T-cell (primary cell): ENCODE results near the gene CDK17. TPM values are rescaled to one million over a fixed set of nuclear protein-coding genes. Genes with fewer than 3 reads are reported as not detected.
"Not testable (repeated sequence)": the region's sequence is repeated elsewhere in the genome, so short reads cannot be mapped to it uniquely, and the experiment has no call there.

Experiments
- ATAC-seq, 4 experiments: fragments of 200-7000 bp in 3 of 4; fragments of 150-1000 bp in 1 of 4; cut with Tn5 transposase; replicated peaks in 1 of 4; 1 replicate in 3 of 4; 2 replicates in 1 of 4; pipeline ENCODE4 v1.10.0; 2021; ENCODE audit warnings: moderate library complexity in 3 of 4, mild to moderate bottlenecking in 2 of 4, moderate number of reproducible peaks in 1 of 4
- CTCF ChIA-PET, 2 donors: fragments of 300-600 bp; sonication (Branson Sonifier 250); formaldehyde crosslinking; loops; one replicate each; lab custom pipeline; 2022; ENCODE audit warnings: antibody characterized with exemption in 2 of 2; lab: Charles Lee
- POLR2A ChIA-PET, 2 donors: fragments of 300-600 bp; sonication (Branson Sonifier 250); formaldehyde crosslinking; loops; one replicate each; lab custom pipeline; 2022; ENCODE audit warnings: antibody characterized with exemption in 2 of 2; lab: Charles Lee
- DNase-seq, 35 experiments: peaks; one replicate each; pipeline versions ENCODE4 v3.0.0 to v3.0.0-alpha.2; 2013 to 2023
- H3K27ac ChIP-seq: one replicate; pipeline ENCODE4 v1.5.1; 2013; ENCODE audit warnings: low read length
- H3K27me3 ChIP-seq, 2 experiments: replicated peaks in 1 of 2; 1 replicate in 1 of 2; 2 replicates in 1 of 2; pipeline versions ENCODE4 v1.6.1 to v1.7.0; 2013; ENCODE audit warnings: low read length in 1 of 2, mixed read lengths in 1 of 2; ENCODE audit not compliant: control insufficient read depth in 2 of 2, insufficient read depth in 2 of 2; ENCODE audit errors: extremely low read depth in 1 of 2
- H3K36me3 ChIP-seq, 2 donors: 1 replicate in 1 of 2; 2 replicates in 1 of 2; pipeline versions ENCODE4 v1.6.1 to v1.7.0; 2013; ENCODE audit warnings: low read length in 1 of 2; ENCODE audit not compliant: control insufficient read depth in 2 of 2, insufficient read depth in 1 of 2; ENCODE audit errors: extremely low read depth in 1 of 2
- H3K4me1 ChIP-seq, 2 experiments: 1 replicate in 1 of 2; 2 replicates in 1 of 2; pipeline versions ENCODE4 v1.6.1 to v1.7.0; 2013; ENCODE audit warnings: low read length in 2 of 2, mixed read lengths in 1 of 2; ENCODE audit not compliant: insufficient read depth in 2 of 2, control insufficient read depth in 1 of 2; ENCODE audit errors: extremely low read depth in 1 of 2
- H3K4me3 ChIP-seq, 2 donors: 1 replicate in 1 of 2; 2 replicates in 1 of 2; pipeline versions ENCODE4 v1.5.1 to v1.7.0; 2013; ENCODE audit warnings: mild to moderate bottlenecking in 2 of 2, low read length in 1 of 2, moderate library complexity in 1 of 2; ENCODE audit not compliant: control insufficient read depth in 1 of 2; ENCODE audit errors: extremely low read depth in 1 of 2
- H3K9me3 ChIP-seq: 2 replicates; pipeline ENCODE4 v1.7.0; 2013
- H3K27ac Mint-ChIP-seq, 2 donors: one replicate each; pipeline ENCODE4 v1.8.0; 2020 to 2021; ENCODE audit warnings: mild to moderate bottlenecking in 2 of 2, mixed read lengths in 2 of 2
- H3K27me3 Mint-ChIP-seq, 2 donors: one replicate each; pipeline ENCODE4 v1.8.0; 2021 to 2022; ENCODE audit warnings: mixed read lengths in 2 of 2
- H3K36me3 Mint-ChIP-seq: one replicate; pipeline ENCODE4 v1.8.0; 2021; ENCODE audit warnings: mixed read lengths
- H3K4me1 Mint-ChIP-seq, 3 donors: one replicate each; pipeline ENCODE4 v1.8.0; 2020 to 2022; ENCODE audit warnings: mixed read lengths in 3 of 3, mild to moderate bottlenecking in 1 of 3
- H3K4me3 Mint-ChIP-seq, 3 donors: one replicate each; pipeline ENCODE4 v1.8.0; 2020 to 2022; ENCODE audit warnings: mild to moderate bottlenecking in 3 of 3, mixed read lengths in 3 of 3, moderate library complexity in 3 of 3
- H3K9me3 Mint-ChIP-seq, 3 donors: one replicate each; pipeline ENCODE4 v1.8.0; 2020 to 2022; ENCODE audit warnings: mixed read lengths in 3 of 3
- WGBS: methylation state at CpG from one replicate; pipeline ENCODE4 v1.1.5; 2013; ENCODE audit warnings: missing lambda C conversion rate; ENCODE audit not compliant: insufficient coverage; 5-methylcytosine and 5-hydroxymethylcytosine counted together
- total RNA-seq, 35 experiments: library from RNA in 6 of 35; stranded (reverse) in 6 of 35; fragments of 120-200 nt in 1 of 35; gene quantifications; one replicate each; pipeline versions ENCODE4 v1.2.1 to v1.2.4 and lab custom pipeline; 2013 to 2026

CDK17 gene
- total RNA-seq, 5 donors from 2014 or later (not counting 1 experiment from before 2014, with no cell fraction given): 56.4 to 114 (median 72.2) TPM

DNA sequence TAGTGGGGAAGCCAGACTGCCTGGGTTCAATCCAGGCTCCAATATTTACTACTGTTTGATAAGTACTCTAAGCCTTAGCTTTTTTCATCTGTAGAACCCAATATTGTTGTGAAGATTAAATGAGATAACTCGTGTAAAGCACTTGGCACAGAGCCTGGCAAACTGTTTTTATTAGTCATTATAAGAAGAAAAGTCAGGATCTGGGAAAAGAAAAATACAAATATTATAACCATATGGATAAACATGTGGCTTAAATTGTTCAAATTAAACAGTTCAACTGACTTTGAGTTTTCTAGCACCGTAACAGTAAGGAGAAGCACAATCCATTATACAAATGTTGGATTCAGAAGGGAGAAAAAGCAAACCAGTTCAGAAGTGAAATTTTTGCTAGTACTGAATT is 22.0 kb upstream of the CDK17 start:
- H3K27me3 Mint-ChIP-seq: no peaks in the 10 kb centered on the region
- H3K36me3 Mint-ChIP-seq: no peaks in the 10 kb centered on the region
- DNase-seq (no peak), ATAC-seq (no peak)
- no peaks in the 10 kb centered on the region for H3K36me3 ChIP-seq
- no peaks in the 10 kb centered on the region for H3K27me3 ChIP-seq
- H3K4me3 Mint-ChIP-seq: no peak overlapping the region
- no peaks in the 10 kb centered on the region for H3K9me3 Mint-ChIP-seq
- H3K27ac Mint-ChIP-seq: no peak overlapping the region
- peaks cover 26 to 41% (median 35%) of the 10 kb centered on the region in 3 donors for H3K4me1 Mint-ChIP-seq
- no CpG with 5 or more reads among the region's 2 CpGs for WGBS
- H3K27ac ChIP-seq: no peak overlapping the region
- H3K4me1 ChIP-seq: peaks cover 0 to 12% of the 10 kb centered on the region in 2 experiments
- H3K9me3 ChIP-seq: no peaks in the 10 kb centered on the region
- CTCF ChIA-PET: interaction anchor here (0.7 to 1.7 kb wide), 5 partner anchors 66 to 207 kb away, joined by 3 to 5 read pairs (median 4); no protein-coding TSS in a partner anchor
- POLR2A ChIA-PET: interaction anchor here (0.5 to 0.9 kb wide), 2 partner anchors 18 to 23 kb away, joined by 3 read pairs; no protein-coding TSS in a partner anchor
- H3K4me3 ChIP-seq: no peak overlapping the region

DNA sequence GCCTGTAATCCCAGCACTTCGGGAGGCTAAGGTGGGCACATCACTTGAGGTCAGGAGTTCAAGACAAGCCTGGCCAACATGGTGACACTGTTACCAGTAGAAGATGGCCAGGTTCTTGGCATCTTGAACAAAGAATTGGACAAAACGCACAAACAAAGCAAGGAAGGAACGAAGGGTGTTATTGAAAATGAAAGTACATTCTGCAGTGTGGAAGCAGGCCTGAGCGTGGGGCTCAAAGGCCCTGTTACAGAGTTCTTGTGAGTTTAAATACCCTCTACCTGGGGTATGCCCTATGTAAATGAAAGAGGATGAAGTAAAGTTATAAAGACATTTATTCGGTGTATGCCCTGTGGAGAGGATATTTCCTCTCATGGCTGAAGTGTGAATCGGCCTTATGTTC is 20.8 kb upstream of the CDK17 start:
- POLR2A ChIA-PET: interaction anchor here (0.7 to 0.9 kb wide), 3 partner anchors 19 to 189 kb away, joined by 3 to 6 read pairs (median 3); no protein-coding TSS in a partner anchor
- Histone ChIP-seq H3K27me3 (no peaks in the 10 kb centered on the region), H3K27ac (peak overlapping the region; percentile 45), H3K4me1 (peaks cover 0 to 12% of the 10 kb centered on the region in 2 experiments), H3K9me3 (no peaks in the 10 kb centered on the region), H3K4me3 (peak overlapping the region in 1 of 2 donors; percentile 37), H3K36me3 (no peaks in the 10 kb centered on the region)
- CTCF ChIA-PET: interaction anchor here in 1 of 2 donors (1.0 kb wide), 1 partner anchor 68 kb away, joined by 3 read pairs; the partner anchor contains the start of gene CFAP54
- 43% methylated on average over 2 of the region's 6 CpGs for WGBS
- ATAC-seq: peak; percentile 43 to 81 (median 56)
- peak overlapping the region; percentile 88 to 96 for H3K27ac Mint-ChIP-seq
- H3K36me3 Mint-ChIP-seq: no peaks in the 10 kb centered on the region
- no peaks in the 10 kb centered on the region for H3K9me3 Mint-ChIP-seq
- peak overlapping the region; percentile 70 to 79 (median 76) for H3K4me3 Mint-ChIP-seq
- peak in 10 of 35 experiments; percentile 7 to 49 (median 20) for DNase-seq
- peaks cover 26 to 39% (median 37%) of the 10 kb centered on the region in 3 donors for H3K4me1 Mint-ChIP-seq
- H3K27me3 Mint-ChIP-seq: no peaks in the 10 kb centered on the region

DNA sequence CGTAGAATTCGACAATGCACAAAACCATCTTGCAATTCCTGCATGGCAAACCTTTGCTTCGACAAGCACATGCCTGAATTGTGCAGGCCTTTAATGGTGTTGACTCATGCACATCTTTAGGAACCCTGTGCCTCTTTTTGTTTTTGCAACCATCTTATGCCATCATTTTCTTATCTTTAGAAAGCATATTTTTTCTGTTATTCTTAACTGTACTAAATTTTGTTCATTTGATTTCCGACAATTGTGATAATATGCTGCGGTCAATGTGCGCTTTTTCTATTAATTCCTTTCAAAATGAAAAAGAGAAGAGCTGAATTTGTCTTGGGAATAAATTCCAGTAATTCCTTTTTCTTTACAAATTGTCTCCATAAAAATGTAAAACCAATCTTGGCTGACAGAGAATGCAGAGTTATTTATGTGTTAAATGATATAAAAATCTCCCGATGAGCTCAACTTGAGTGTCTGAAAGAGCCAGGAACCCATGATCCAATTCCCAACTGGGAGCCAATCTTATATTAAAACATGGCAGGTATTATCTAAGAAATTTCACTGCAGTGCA is 20.1 kb upstream of the CDK17 start:
- H3K27ac Mint-ChIP-seq: peak overlapping the region; percentile 88 to 96
- no peaks in the 10 kb centered on the region for H3K9me3 Mint-ChIP-seq
- peak overlapping the region; percentile 70 to 79 (median 76) for H3K4me3 Mint-ChIP-seq
- CTCF ChIA-PET: interaction anchor here (0.5 to 1.8 kb wide), 4 partner anchors 69 to 298 kb away, joined by 3 to 6 read pairs (median 4); partner anchors contain the start of gene CFAP54 (in 1 of the 2)
- peaks cover 0 to 12% of the 10 kb centered on the region in 2 experiments for H3K4me1 ChIP-seq
- peaks cover 26 to 33% (median 31%) of the 10 kb centered on the region in 3 donors for H3K4me1 Mint-ChIP-seq
- ATAC-seq (no peak), DNase-seq (no peak)
- H3K36me3 ChIP-seq: no peaks in the 10 kb centered on the region
- H3K27me3 Mint-ChIP-seq: no peaks in the 10 kb centered on the region
- no peaks in the 10 kb centered on the region for H3K9me3 ChIP-seq
- 100% methylated on average over 3 of the region's 7 CpGs for WGBS
- no peak overlapping the region for H3K27ac ChIP-seq
- H3K4me3 ChIP-seq: no peak overlapping the region
- H3K27me3 ChIP-seq: no peaks in the 10 kb centered on the region
- POLR2A ChIA-PET: interaction anchor here (0.6 to 0.7 kb wide), 2 partner anchors 26 to 188 kb away, joined by 3 to 5 read pairs; no protein-coding TSS in a partner anchor
- H3K36me3 Mint-ChIP-seq: no peaks in the 10 kb centered on the region

DNA sequence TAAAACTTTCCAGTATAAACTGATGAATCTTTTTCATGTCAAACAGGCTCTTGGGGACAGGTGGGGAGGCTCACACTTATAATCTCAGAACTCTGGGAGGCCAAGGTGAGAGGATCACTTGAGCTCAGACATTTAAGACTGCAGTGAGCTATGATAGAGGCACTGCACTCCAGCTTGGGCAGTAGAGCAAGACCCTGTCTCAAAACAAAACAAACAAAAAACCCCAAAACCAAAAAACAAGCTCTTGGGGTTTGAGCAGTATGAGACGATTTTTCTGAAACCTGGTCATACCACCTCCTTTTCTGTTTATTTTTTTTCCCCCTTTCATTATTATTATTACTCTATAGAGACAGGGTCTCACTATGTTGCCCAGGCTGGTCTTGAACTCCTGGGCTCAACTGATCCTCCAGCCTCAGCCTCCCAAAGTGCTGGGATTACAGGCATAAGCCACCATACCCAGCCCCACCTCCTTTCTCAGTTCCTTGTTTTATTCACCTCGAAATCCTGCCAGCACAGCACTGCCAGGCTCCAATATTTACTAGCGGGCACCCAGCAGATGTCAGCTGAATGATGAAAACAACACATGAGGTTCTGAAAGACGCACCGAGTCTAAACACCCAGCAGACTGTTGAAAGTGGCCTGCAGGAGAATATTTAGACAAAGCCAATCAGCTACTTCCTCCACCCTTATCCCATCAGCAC is 19.5 kb upstream of the CDK17 start:
- Histone ChIP-seq H3K36me3 (no peaks in the 10 kb centered on the region), H3K4me3 (no peak overlapping the region), H3K9me3 (no peaks in the 10 kb centered on the region), H3K27me3 (no peaks in the 10 kb centered on the region), H3K4me1 (peaks cover 0 to 12% of the 10 kb centered on the region in 2 experiments), H3K27ac (no peak overlapping the region)
- no peak overlapping the region for H3K4me3 Mint-ChIP-seq
- H3K27ac Mint-ChIP-seq: peak overlapping the region; percentile 10 to 96
- DNase-seq (no peak), ATAC-seq (no peak)
- ChIA-PET CTCF (interaction anchor here (0.5 to 1.8 kb wide), 4 partner anchors 70 to 297 kb away, joined by 3 to 6 read pairs (median 4); partner anchors contain the start of gene CFAP54 (in 1 of the 2)), POLR2A (interaction anchor here in 1 of 2 donors (0.6 kb wide), 1 partner anchor 25 kb away, joined by 5 read pairs; no protein-coding TSS in a partner anchor)
- H3K4me1 Mint-ChIP-seq: peaks cover 26 to 29% (median 26%) of the 10 kb centered on the region in 3 donors
- 97% methylated on average over 3 of the region's 5 CpGs for WGBS
- no peaks in the 10 kb centered on the region for H3K36me3 Mint-ChIP-seq
- no peaks in the 10 kb centered on the region for H3K27me3 Mint-ChIP-seq
- no peaks in the 10 kb centered on the region for H3K9me3 Mint-ChIP-seq

DNA sequence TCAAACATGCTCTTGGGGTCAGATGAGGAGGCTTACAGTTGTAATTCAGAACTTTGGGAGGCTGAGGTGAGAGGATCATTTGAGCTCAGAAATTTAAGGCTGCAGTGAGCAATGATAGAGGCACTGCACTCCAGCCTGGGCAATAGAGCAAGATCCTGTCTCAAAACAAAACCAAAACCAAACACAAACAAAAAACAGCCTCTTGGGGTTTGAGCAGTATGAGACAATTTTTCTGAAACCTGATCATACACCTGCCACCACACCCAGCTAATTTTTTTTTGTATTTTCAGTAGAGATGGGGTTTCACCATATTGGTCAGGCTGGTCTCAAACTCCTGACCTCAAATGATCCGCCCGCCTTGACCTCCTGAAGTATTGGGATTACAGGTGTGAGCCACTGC is 17.4 kb upstream of the CDK17 start:
- peaks cover 26 to 29% (median 26%) of the 10 kb centered on the region in 3 donors for H3K4me1 Mint-ChIP-seq
- not testable (repeated sequence) for H3K4me3 ChIP-seq, H3K4me3 Mint-ChIP-seq, H3K36me3 Mint-ChIP-seq, DNase-seq, ATAC-seq, H3K27ac ChIP-seq, H3K9me3 Mint-ChIP-seq, H3K9me3 ChIP-seq, H3K27me3 Mint-ChIP-seq, H3K36me3 ChIP-seq, H3K27me3 ChIP-seq, H3K27ac Mint-ChIP-seq
- ChIA-PET POLR2A (interaction anchor here (0.5 to 0.7 kb wide), 3 partner anchors 12 to 77 kb away, joined by 3 to 9 read pairs (median 5); no protein-coding TSS in a partner anchor), CTCF (interaction anchor here in 1 of 2 donors (0.5 kb wide), 1 partner anchor 99 kb away, joined by 4 read pairs; no protein-coding TSS in a partner anchor)
- peaks cover 0 to 12% of the 10 kb centered on the region in 2 experiments for H3K4me1 ChIP-seq
- no CpG with 5 or more reads among the region's 2 CpGs for WGBS
